Neural progenitor cell (in vitro differentiated cells): Measurements from ENCODE around the gene GARIN5B. TPM values are rescaled to one million over a fixed set of nuclear protein-coding genes. Genes with fewer than 3 reads are reported as not detected.

Experiments used
- DNase-seq: peaks from one replicate; pipeline ENCODE4 v3.0.0-alpha.2; 2016; ENCODE audit warnings: low spot score
- H2AFZ ChIP-seq: fragments of 200-600 bp; sonication (generic); replicated peaks from 2 replicates; pipeline ENCODE4 v1.6.1; 2016; ENCODE audit warnings: antibody characterized with exemption
- H3F3A ChIP-seq: fragments of 200-600 bp; sonication (generic); 2 replicates; pipeline ENCODE4 v1.6.1; 2016; ENCODE audit warnings: antibody characterized with exemption, low read depth
- H3K27ac ChIP-seq: fragments of 200-600 bp; sonication (generic); 2 replicates; pipeline ENCODE4 v1.5.1; 2016; ENCODE audit warnings: mild to moderate bottlenecking
- H3K27me3 ChIP-seq: fragments of 200-600 bp; sonication (generic); 2 replicates; pipeline ENCODE4 v1.6.1; 2016; ENCODE audit warnings: mild to moderate bottlenecking, moderate library complexity
- H3K36me3 ChIP-seq: fragments of 200-600 bp; sonication (generic); 2 replicates; pipeline ENCODE4 v1.5.1; 2016
- H3K4me1 ChIP-seq: fragments of 200-600 bp; sonication (generic); 2 replicates; pipeline ENCODE4 v1.6.1; 2016; ENCODE audit warnings: mixed run types
- H3K4me2 ChIP-seq: fragments of 200-600 bp; sonication (generic); 2 replicates; pipeline ENCODE4 v1.6.1; 2016
- H3K4me3 ChIP-seq: fragments of 200-600 bp; sonication (generic); 2 replicates; pipeline ENCODE4 v1.5.1; 2016
- H3K79me2 ChIP-seq: fragments of 200-600 bp; sonication (generic); 2 replicates; pipeline ENCODE4 v1.6.1; 2016; ENCODE audit warnings: low read depth
- H3K9ac ChIP-seq: fragments of 200-600 bp; sonication (generic); 2 replicates; pipeline ENCODE4 v1.6.1; 2016
- H3K9me3 ChIP-seq: fragments of 200-600 bp; sonication (generic); 2 replicates; pipeline ENCODE4 v1.5.1; 2016; ENCODE audit warnings: low read depth
- H4K20me1 ChIP-seq: fragments of 200-600 bp; sonication (generic); 2 replicates; pipeline ENCODE4 v1.6.1; 2016; ENCODE audit warnings: low read depth
- H3K27ac Mint-ChIP-seq: 3 replicates; pipeline ENCODE4 v1.8.0; 2021; ENCODE audit warnings: mixed read lengths
- H3K27me3 Mint-ChIP-seq: 2 replicates; pipeline ENCODE4 v1.8.0; 2022; ENCODE audit warnings: low read depth, mild to moderate bottlenecking, inconsistent platforms, moderate library complexity, mixed read lengths; ENCODE audit not compliant: insufficient read depth
- H3K36me3 Mint-ChIP-seq: 3 replicates; pipeline ENCODE4 v1.8.0; 2021; ENCODE audit warnings: mixed read lengths
- H3K4me1 Mint-ChIP-seq: 3 replicates; pipeline ENCODE4 v1.8.0; 2021; ENCODE audit warnings: mixed read lengths
- H3K4me3 Mint-ChIP-seq: 3 replicates; pipeline ENCODE4 v1.8.0; 2021; ENCODE audit warnings: mild to moderate bottlenecking, moderate library complexity, mixed read lengths
- H3K9me3 Mint-ChIP-seq: 3 replicates; pipeline ENCODE4 v1.8.0; 2020; ENCODE audit warnings: mixed read lengths
- CTCF ChIP-seq: fragments of 200-600 bp; sonication (generic); IDR thresholded peaks from 2 replicates; pipeline ENCODE4 v1.5.1; 2017; ENCODE audit warnings: antibody characterized with exemption, mild to moderate bottlenecking
- EZH2 ChIP-seq: fragments of 200-600 bp; sonication (generic); IDR thresholded peaks from 2 replicates; pipeline ENCODE4 v1.6.1; 2017; ENCODE audit warnings: antibody characterized with exemption, mild to moderate bottlenecking, moderate library complexity
- EZH2phosphoT487 ChIP-seq: fragments of 200-600 bp; sonication (generic); IDR thresholded peaks from 2 replicates; pipeline ENCODE4 v1.6.1; 2017; ENCODE audit warnings: antibody characterized with exemption
- total RNA-seq: library from RNA; depleted of rRNA; stranded (reverse); fragments of >200 nt; gene quantifications from 2 replicates; pipeline ENCODE4 v1.2.3, GENCODE V29; 2015; ENCODE audit warnings: low replicate concordance

The GARIN5B gene
- total RNA-seq, 1 donor from 2014 or later, result not detected

GRCh38 chr19:55320844-55321419, 42.1 kb downstream of the GARIN5B start:
- H3K36me3 Mint-ChIP-seq, result no peaks in the 10 kb centered on the region
- TF ChIP-seq EZH2phosphoT487, result no peak
- TF ChIP-seq CTCF, result no peak
- TF ChIP-seq EZH2, result no peak
- no peak overlapping the region for H3K4me2 ChIP-seq
- no peak overlapping the region for H3K27ac ChIP-seq
- no peak overlapping the region for H3K27ac Mint-ChIP-seq
- DNase-seq, result no peak
- no peak overlapping the region for H3K4me3 Mint-ChIP-seq
- H3F3A ChIP-seq, result no peaks in the 10 kb centered on the region
- no peaks in the 10 kb centered on the region for H3K4me1 ChIP-seq
- H3K27me3 Mint-ChIP-seq, result peaks cover 4% of the 10 kb centered on the region
- H3K27me3 ChIP-seq, result no peaks in the 10 kb centered on the region
- no peak overlapping the region for H2AFZ ChIP-seq
- no peak overlapping the region for H3K4me3 ChIP-seq
- H3K36me3 ChIP-seq, result no peaks in the 10 kb centered on the region
- no peaks in the 10 kb centered on the region for H4K20me1 ChIP-seq
- peaks cover 3% of the 10 kb centered on the region for H3K4me1 Mint-ChIP-seq
- H3K9me3 Mint-ChIP-seq, result no peaks in the 10 kb centered on the region
- H3K9ac ChIP-seq, result no peak overlapping the region
- H3K79me2 ChIP-seq, result no peaks in the 10 kb centered on the region
- H3K9me3 ChIP-seq, result no peaks in the 10 kb centered on the region

- Histone ChIP-seq H3K36me3 (no peaks in the 10 kb centered on the region), H4K20me1 (no peaks in the 10 kb centered on the region), H3F3A (no peaks in the 10 kb centered on the region), H3K79me2 (no peaks in the 10 kb centered on the region), H3K9me3 (no peaks in the 10 kb centered on the region), H3K4me1 (no peaks in the 10 kb centered on the region), H2AFZ (peak overlapping the region; percentile 97), H3K9ac (no peak overlapping the region), H3K27ac (no peak overlapping the region), H3K4me2 (peak overlapping the region; percentile 71), H3K27me3 (no peaks in the 10 kb centered on the region), H3K4me3 (peak overlapping the region; percentile 42)
- H3K36me3 Mint-ChIP-seq, result no peaks in the 10 kb centered on the region
- H3K4me1 Mint-ChIP-seq, result peaks cover 3% of the 10 kb centered on the region
- no peak for TF ChIP-seq EZH2
- no peak for TF ChIP-seq EZH2phosphoT487
- TF ChIP-seq CTCF, result no peak
- peak overlapping the region; percentile 58 for H3K4me3 Mint-ChIP-seq
- H3K27me3 Mint-ChIP-seq, result peaks cover 8% of the 10 kb centered on the region
- no peaks in the 10 kb centered on the region for H3K9me3 Mint-ChIP-seq
- peak overlapping the region; percentile 33 for H3K27ac Mint-ChIP-seq
- DNase-seq, result peak; percentile 89
Measured at GRCh38 chr19:55319785-55320184, 43.3 kb downstream of the GARIN5B start.

- H3K36me3 Mint-ChIP-seq, result peaks cover 4% of the 10 kb centered on the region
- H3F3A ChIP-seq, result peaks cover 10% of the 10 kb centered on the region
- no peak overlapping the region for H3K4me2 ChIP-seq
- H3K9ac ChIP-seq, result no peak overlapping the region
- peaks cover 13% of the 10 kb centered on the region for H3K27me3 Mint-ChIP-seq
- H3K9me3 Mint-ChIP-seq, result no peaks in the 10 kb centered on the region
- no peak for DNase-seq
- no peak overlapping the region for H3K4me3 Mint-ChIP-seq
- H3K4me1 Mint-ChIP-seq, result peaks cover 7% of the 10 kb centered on the region
- H3K36me3 ChIP-seq, result no peaks in the 10 kb centered on the region
- H3K27ac Mint-ChIP-seq, result no peak overlapping the region
- H3K4me3 ChIP-seq, result no peak overlapping the region
- H2AFZ ChIP-seq, result no peak overlapping the region
- H3K27me3 ChIP-seq, result no peaks in the 10 kb centered on the region
- H4K20me1 ChIP-seq, result no peaks in the 10 kb centered on the region
- no peaks in the 10 kb centered on the region for H3K9me3 ChIP-seq
- no peaks in the 10 kb centered on the region for H3K4me1 ChIP-seq
- H3K79me2 ChIP-seq, result no peaks in the 10 kb centered on the region
- no peak overlapping the region for H3K27ac ChIP-seq
- no peak for TF ChIP-seq EZH2
- no peak for TF ChIP-seq EZH2phosphoT487
- TF ChIP-seq CTCF, result no peak
Measured at GRCh38 chr19:55316646-55317045, 46.4 kb downstream of the GARIN5B start.
